C4-2B (cell line): ENCODE results near the gene CEP250.

Source experiments
- CTCF ChIP-seq: fragments of 450-650 bp; conservative IDR thresholded peaks from 2 replicates; pipeline ENCODE4 v1.5.1; 2017; ENCODE audit warnings: mild to moderate bottlenecking
- ZFX ChIP-seq: fragments of 450-650 bp; IDR thresholded peaks from 2 replicates; pipeline ENCODE4 v1.6.1; 2017

GRCh38 chr20:35515949-35516645 lies 60.7 kb downstream of the CEP250 start:
- no peak for TF ChIP-seq CTCF
- no peak for TF ChIP-seq ZFX
